Liver (tissue), 9 donors: ENCODE data around the gene DNAH5. TPM values are rescaled to one million over a fixed set of nuclear protein-coding genes. Genes with fewer than 3 reads are reported as not detected.

ENCODE experiments used
- DNase-seq: peaks from one replicate; pipeline ENCODE4 v3.0.0-alpha.2; 2017; ENCODE audit warnings: low spot score
- H3K27ac ChIP-seq, 2 donors: one replicate each; pipeline ENCODE4 v1.7.0; 2013; ENCODE audit warnings: inconsistent platforms in 2 of 2, low read length in 2 of 2, control low read depth in 1 of 2, low read depth in 1 of 2, mild to moderate bottlenecking in 1 of 2
- H3K27me3 ChIP-seq, 4 donors: one replicate each; pipeline versions ENCODE4 v1.6.1 to v1.7.0; 2013; ENCODE audit warnings: low read length in 3 of 4, inconsistent platforms in 1 of 4, mild to moderate bottlenecking in 1 of 4, moderate library complexity in 1 of 4; ENCODE audit not compliant: control insufficient read depth in 4 of 4, insufficient read depth in 4 of 4
- H3K36me3 ChIP-seq, 4 donors: one replicate each; pipeline versions ENCODE4 v1.6.1 to v1.7.0; 2013; ENCODE audit warnings: low read length in 3 of 4, mild to moderate bottlenecking in 3 of 4, low read depth in 1 of 4, moderate library complexity in 1 of 4; ENCODE audit not compliant: control insufficient read depth in 4 of 4, insufficient read depth in 3 of 4
- H3K4me1 ChIP-seq, 4 donors: one replicate each; pipeline versions ENCODE4 v1.6.1 to v1.7.0; 2013; ENCODE audit warnings: low read length in 3 of 4, mild to moderate bottlenecking in 3 of 4, moderate library complexity in 1 of 4; ENCODE audit not compliant: control insufficient read depth in 4 of 4, insufficient read depth in 4 of 4
- H3K4me3 ChIP-seq, 3 donors: one replicate each; pipeline versions ENCODE4 v1.6.1 to v1.7.0; 2013; ENCODE audit warnings: low read length in 3 of 3, control low read depth in 1 of 3, low read depth in 1 of 3, mild to moderate bottlenecking in 1 of 3
- H3K9ac ChIP-seq, 2 donors: one replicate each; pipeline ENCODE4 v1.7.0; 2013; ENCODE audit warnings: low read length in 2 of 2, mild to moderate bottlenecking in 2 of 2, moderate library complexity in 2 of 2, control low read depth in 1 of 2, low read depth in 1 of 2
- H3K9me3 ChIP-seq, 4 donors: one replicate each; pipeline versions ENCODE4 v1.6.1 to v1.7.0; 2013; ENCODE audit warnings: low read length in 3 of 4; ENCODE audit not compliant: control insufficient read depth in 4 of 4
- EGR1 ChIP-seq, 2 donors: IDR thresholded peaks; 2 replicates each; pipeline ENCODE4 v1.6.1; 2016 to 2018; ENCODE audit warnings: antibody characterized with exemption in 2 of 2, low read depth in 2 of 2
- FOXA1 ChIP-seq: IDR thresholded peaks from 2 replicates; pipeline ENCODE4 v1.6.1; 2016; ENCODE audit warnings: antibody characterized with exemption
- GABPA ChIP-seq, 2 donors: IDR thresholded peaks in 1 of 2; conservative IDR thresholded peaks in 1 of 2; 2 replicates each; pipeline ENCODE4 v1.6.1; 2016; ENCODE audit warnings: antibody characterized with exemption in 2 of 2, mild to moderate bottlenecking in 1 of 2, moderate library complexity in 1 of 2
- HNF4A ChIP-seq, 2 donors: conservative IDR thresholded peaks; 2 replicates each; pipeline ENCODE4 v1.6.1; 2016; ENCODE audit warnings: antibody characterized with exemption in 2 of 2, mild to moderate bottlenecking in 2 of 2
- HNF4G ChIP-seq: IDR thresholded peaks from 2 replicates; pipeline ENCODE4 v1.6.1; 2016; ENCODE audit warnings: antibody characterized with exemption
- JUND ChIP-seq, 2 donors: IDR thresholded peaks; 2 replicates each; pipeline ENCODE4 v1.6.1; 2016; ENCODE audit warnings: antibody characterized with exemption in 2 of 2
- NR2F2 ChIP-seq: IDR thresholded peaks from 2 replicates; pipeline ENCODE4 v1.6.1; 2016; ENCODE audit warnings: antibody characterized with exemption
- RXRA ChIP-seq, 2 donors: IDR thresholded peaks; 2 replicates each; pipeline ENCODE4 v1.6.1; 2017 to 2018; ENCODE audit warnings: antibody characterized with exemption in 2 of 2, mild to moderate bottlenecking in 1 of 2
- SP1 ChIP-seq: IDR thresholded peaks from 2 replicates; pipeline ENCODE4 v1.6.1; 2018; ENCODE audit warnings: antibody characterized with exemption, mild to moderate bottlenecking
- TAF1 ChIP-seq: conservative IDR thresholded peaks from 2 replicates; pipeline ENCODE4 v1.6.1; 2016; ENCODE audit warnings: antibody characterized with exemption, mild to moderate bottlenecking
- YY1 ChIP-seq: IDR thresholded peaks from 2 replicates; pipeline ENCODE4 v1.6.1; 2016; ENCODE audit warnings: antibody characterized with exemption, mild to moderate bottlenecking
- WGBS: extraction: QIAGEN DNeasy Blood & Tissue Kit; methylation state at CpG from one replicate; pipeline ENCODE4 v1.1.7; 2013; 5-methylcytosine and 5-hydroxymethylcytosine counted together
- polyA plus RNA-seq, 2 donors: library from polyadenylated mRNA; stranded (reverse) in 1 of 2; unstranded in 1 of 2; fragments of 200-250 nt in 1 of 2; fragments of >200 nt in 1 of 2; fragmentation: Nextera tagmentation in 1 of 2; extraction: Ambion mirVana in 1 of 2; gene quantifications; one replicate each; pipeline versions ENCODE4 v1.2.1 to v1.2.3, GENCODE V29; 2013 to 2015
- total RNA-seq, 2 donors: library from RNA; depleted of rRNA; stranded (reverse); fragments of >200 nt; gene quantifications; one replicate each; pipeline ENCODE4 v1.2.3, GENCODE V29; 2014
- TF ChIP-seq, protein P1 (sequence below): fragments of 150-350 bp; IDR thresholded peaks from 2 replicates; pipeline ENCODE4 v1.5.1; 2017; ENCODE audit warnings: improper control_type of control experiment, low read depth, low read length; ENCODE audit not compliant: missing input control
- TF ChIP-seq, protein P2 (sequence below): IDR thresholded peaks from 2 replicates; pipeline ENCODE4 v1.6.1; 2016; ENCODE audit warnings: antibody characterized with exemption
- TF ChIP-seq, protein P3 (sequence below): IDR thresholded peaks from 2 replicates; pipeline ENCODE4 v1.6.1; 2016; ENCODE audit warnings: antibody characterized with exemption, mild to moderate bottlenecking
- donor health status: healthy.
- donor health status: healthy.
- donor health status: healthy.
- donor health status: healthy.
- donor health status: healthy.

Gene DNAH5
- total and polyA plus RNA-seq, 4 donors, result 0.19 to 14.8 (median 4.4) TPM

GRCh38 chr5:13917061-13917460, 27.4 kb downstream of the DNAH5 start:
- no peaks in the 10 kb centered on the region for H3K9me3 ChIP-seq
- TF ChIP-seq EGR1 (IDR thresholded peaks at IDR 0.05; ENCODE audit: low read depth in 2 of 2) (no peak), HNF4G (no peak), NR2F2 (no peak), HNF4A (conservative IDR thresholded peaks at IDR 0.05) (no peak), FOXA1 (no peak), GABPA (IDR thresholded peaks at IDR 0.05 in 1 of 2, conservative IDR thresholded peaks at IDR 0.05 in 1 of 2) (no peak), JUND (IDR thresholded peaks at IDR 0.05) (no peak)
- TF ChIP-seq, protein P1, sequence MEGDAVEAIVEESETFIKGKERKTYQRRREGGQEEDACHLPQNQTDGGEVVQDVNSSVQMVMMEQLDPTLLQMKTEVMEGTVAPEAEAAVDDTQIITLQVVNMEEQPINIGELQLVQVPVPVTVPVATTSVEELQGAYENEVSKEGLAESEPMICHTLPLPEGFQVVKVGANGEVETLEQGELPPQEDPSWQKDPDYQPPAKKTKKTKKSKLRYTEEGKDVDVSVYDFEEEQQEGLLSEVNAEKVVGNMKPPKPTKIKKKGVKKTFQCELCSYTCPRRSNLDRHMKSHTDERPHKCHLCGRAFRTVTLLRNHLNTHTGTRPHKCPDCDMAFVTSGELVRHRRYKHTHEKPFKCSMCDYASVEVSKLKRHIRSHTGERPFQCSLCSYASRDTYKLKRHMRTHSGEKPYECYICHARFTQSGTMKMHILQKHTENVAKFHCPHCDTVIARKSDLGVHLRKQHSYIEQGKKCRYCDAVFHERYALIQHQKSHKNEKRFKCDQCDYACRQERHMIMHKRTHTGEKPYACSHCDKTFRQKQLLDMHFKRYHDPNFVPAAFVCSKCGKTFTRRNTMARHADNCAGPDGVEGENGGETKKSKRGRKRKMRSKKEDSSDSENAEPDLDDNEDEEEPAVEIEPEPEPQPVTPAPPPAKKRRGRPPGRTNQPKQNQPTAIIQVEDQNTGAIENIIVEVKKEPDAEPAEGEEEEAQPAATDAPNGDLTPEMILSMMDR, result no peak

GRCh38 chr5:13913962-13914361, 30.5 kb downstream of the DNAH5 start:
- Histone ChIP-seq H3K9ac (no peak overlapping the region), H3K27me3 (no peaks in the 10 kb centered on the region), H3K4me1 (no peaks in the 10 kb centered on the region), H3K4me3 (no peak overlapping the region), H3K9me3 (no peaks in the 10 kb centered on the region), H3K27ac (no peak overlapping the region), H3K36me3 (no peaks in the 10 kb centered on the region)
- TF ChIP-seq, protein P2, sequence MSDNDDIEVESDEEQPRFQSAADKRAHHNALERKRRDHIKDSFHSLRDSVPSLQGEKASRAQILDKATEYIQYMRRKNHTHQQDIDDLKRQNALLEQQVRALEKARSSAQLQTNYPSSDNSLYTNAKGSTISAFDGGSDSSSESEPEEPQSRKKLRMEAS, result no peak
- TF ChIP-seq HNF4G, result no peak
- no peak for TF ChIP-seq TAF1
- TF ChIP-seq, protein P3, sequence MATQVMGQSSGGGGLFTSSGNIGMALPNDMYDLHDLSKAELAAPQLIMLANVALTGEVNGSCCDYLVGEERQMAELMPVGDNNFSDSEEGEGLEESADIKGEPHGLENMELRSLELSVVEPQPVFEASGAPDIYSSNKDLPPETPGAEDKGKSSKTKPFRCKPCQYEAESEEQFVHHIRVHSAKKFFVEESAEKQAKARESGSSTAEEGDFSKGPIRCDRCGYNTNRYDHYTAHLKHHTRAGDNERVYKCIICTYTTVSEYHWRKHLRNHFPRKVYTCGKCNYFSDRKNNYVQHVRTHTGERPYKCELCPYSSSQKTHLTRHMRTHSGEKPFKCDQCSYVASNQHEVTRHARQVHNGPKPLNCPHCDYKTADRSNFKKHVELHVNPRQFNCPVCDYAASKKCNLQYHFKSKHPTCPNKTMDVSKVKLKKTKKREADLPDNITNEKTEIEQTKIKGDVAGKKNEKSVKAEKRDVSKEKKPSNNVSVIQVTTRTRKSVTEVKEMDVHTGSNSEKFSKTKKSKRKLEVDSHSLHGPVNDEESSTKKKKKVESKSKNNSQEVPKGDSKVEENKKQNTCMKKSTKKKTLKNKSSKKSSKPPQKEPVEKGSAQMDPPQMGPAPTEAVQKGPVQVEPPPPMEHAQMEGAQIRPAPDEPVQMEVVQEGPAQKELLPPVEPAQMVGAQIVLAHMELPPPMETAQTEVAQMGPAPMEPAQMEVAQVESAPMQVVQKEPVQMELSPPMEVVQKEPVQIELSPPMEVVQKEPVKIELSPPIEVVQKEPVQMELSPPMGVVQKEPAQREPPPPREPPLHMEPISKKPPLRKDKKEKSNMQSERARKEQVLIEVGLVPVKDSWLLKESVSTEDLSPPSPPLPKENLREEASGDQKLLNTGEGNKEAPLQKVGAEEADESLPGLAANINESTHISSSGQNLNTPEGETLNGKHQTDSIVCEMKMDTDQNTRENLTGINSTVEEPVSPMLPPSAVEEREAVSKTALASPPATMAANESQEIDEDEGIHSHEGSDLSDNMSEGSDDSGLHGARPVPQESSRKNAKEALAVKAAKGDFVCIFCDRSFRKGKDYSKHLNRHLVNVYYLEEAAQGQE, result no peak
- no peak for TF ChIP-seq NR2F2
- TF ChIP-seq EGR1 (IDR thresholded peaks at IDR 0.05; ENCODE audit: low read depth in 2 of 2), result no peak
- no peak for TF ChIP-seq RXRA (IDR thresholded peaks at IDR 0.05)
- no peak for TF ChIP-seq YY1
- no peak for TF ChIP-seq SP1
- TF ChIP-seq FOXA1, result no peak
- 83% methylated on average over 3 of the region's 3 CpGs for WGBS
- no peak for DNase-seq

More at GRCh38 chr5:13917061-13917460, 27.4 kb downstream of the DNAH5 start:
- 80% methylated on average over 5 of the region's 5 CpGs for WGBS
- H3K36me3 ChIP-seq, result peaks cover 0 to 2% (median 0%) of the 10 kb centered on the region in 4 donors
- no peak overlapping the region for H3K4me3 ChIP-seq
- H3K9ac ChIP-seq, result no peak overlapping the region
- H3K27ac ChIP-seq, result no peak overlapping the region
- H3K4me1 ChIP-seq, result no peaks in the 10 kb centered on the region
- no peak for DNase-seq
- H3K27me3 ChIP-seq, result no peaks in the 10 kb centered on the region
